Chondrocyte (in vitro differentiated cells): Measurements from ENCODE around the gene PKD1. TPM values are rescaled to one million over a fixed set of nuclear protein-coding genes. Genes with fewer than 3 reads are reported as not detected.
A peak's percentile ranks its signal among the peaks of the same experiment; 100 is the strongest.

ENCODE experiments used
- DNase-seq: peaks from one replicate; pipeline ENCODE4 v3.0.0; 2021; ENCODE audit warnings: mixed read lengths, low spot score
- H3K27ac Mint-ChIP-seq: one replicate; pipeline ENCODE4 v1.8.0; 2021; ENCODE audit warnings: mild to moderate bottlenecking, moderate library complexity, mixed read lengths; ENCODE audit not compliant: unreplicated experiment
- H3K27me3 Mint-ChIP-seq: 2 replicates; pipeline ENCODE4 v1.8.0; 2021; ENCODE audit warnings: low read depth, mixed read lengths
- H3K36me3 Mint-ChIP-seq: 2 replicates; pipeline ENCODE4 v1.8.0; 2021; ENCODE audit warnings: low read depth, mixed read lengths
- H3K4me1 Mint-ChIP-seq: 2 replicates; pipeline ENCODE4 v1.8.0; 2021; ENCODE audit warnings: low read depth, mild to moderate bottlenecking, mixed read lengths
- H3K4me3 Mint-ChIP-seq: one replicate; pipeline ENCODE4 v1.8.0; 2021; ENCODE audit warnings: mild to moderate bottlenecking, moderate library complexity, mixed read lengths; ENCODE audit not compliant: unreplicated experiment
- H3K9me3 Mint-ChIP-seq: 2 replicates; pipeline ENCODE4 v1.8.0; 2021; ENCODE audit warnings: low read depth, mixed read lengths
- CTCF ChIP-seq: fragments of 200-600 bp; sonication (generic); IDR thresholded peaks from 2 replicates; pipeline ENCODE4 v1.5.0; 2021; ENCODE audit warnings: antibody characterized with exemption, mild to moderate bottlenecking, moderate library complexity
- microRNA-seq: library from miRNA; unstranded; fragments of <30 nt; microRNA quantifications from one replicate; pipeline ENCODE4 v1.2.0, GENCODE V29; 2020; ENCODE audit warnings: borderline number of aligned reads
- total RNA-seq: library from RNA; stranded (reverse); gene quantifications from 3 replicates; pipeline ENCODE4 v1.2.1, GENCODE V29; 2021

PKD1 gene
- total RNA-seq, 1 donor from 2014 or later: 230 TPM

GRCh38 chr16:2040041-2040786 lies 95.5 kb downstream of the PKD1 start:
- DNase-seq: no peak
- Mint-ChIP-seq H3K4me1 (peaks cover 63% of the 10 kb centered on the region), H3K27me3 (no peaks in the 10 kb centered on the region), H3K4me3 (no peak overlapping the region), H3K27ac (peak overlapping the region; percentile 92), H3K36me3 (peaks cover 3% of the 10 kb centered on the region), H3K9me3 (no peaks in the 10 kb centered on the region)
- TF ChIP-seq CTCF: no peak

- no peaks in the 10 kb centered on the region for H3K9me3 Mint-ChIP-seq
- H3K4me3 Mint-ChIP-seq: peak overlapping the region; percentile 40
- H3K36me3 Mint-ChIP-seq: peaks cover 3% of the 10 kb centered on the region
- DNase-seq: no peak
- TF ChIP-seq CTCF: no peak
- H3K4me1 Mint-ChIP-seq: peaks cover 70% of the 10 kb centered on the region
- no peaks in the 10 kb centered on the region for H3K27me3 Mint-ChIP-seq
- peak overlapping the region; percentile 92 for H3K27ac Mint-ChIP-seq
Measured at GRCh38 chr16:2039274-2040031, 96.2 kb downstream of the PKD1 start.

Small RNA genes lying within 50 kb of the gene (microRNA-seq; reads per million reads assigned to microRNA genes)
- gene MIR1225: not detected
- not detected for gene MIR3180-5
- not detected for gene MIR4516
- gene MIR6511B1: not detected

Other genes with a start within 250 kb of the PKD1 start
- not detected in 3 replicates for gene HS3ST6, start 217.5 kb downstream of the PKD1 start, total RNA-seq
- gene MSRB1, start 192.7 kb downstream of the PKD1 start, total RNA-seq: 18.3 to 19.1 TPM (median 18.8 TPM) in 3 replicates
- not detected in 3 replicates for gene RPL3L, start 181.2 kb downstream of the PKD1 start, total RNA-seq
- gene NDUFB10, start 176.4 kb downstream of the PKD1 start, total RNA-seq: 97.9 to 131 TPM (median 110 TPM) in 3 replicates
- gene RPS2, start 171.1 kb downstream of the PKD1 start, total RNA-seq: 1,605 to 1,878 TPM (median 1,662 TPM) in 3 replicates
- not detected in 3 replicates for gene RNF151, start 169.0 kb downstream of the PKD1 start, total RNA-seq
- 20.9 to 40.1 TPM (median 21.6 TPM) in 3 replicates for gene TBL3, start 163.8 kb downstream of the PKD1 start, total RNA-seq
- gene NOXO1, start 154.4 kb downstream of the PKD1 start, total RNA-seq: 0.25 to 0.48 TPM (median 0.26 TPM) in 3 replicates
- gene GFER, start 151.7 kb downstream of the PKD1 start, total RNA-seq: 17.0 to 19.7 TPM (median 17.5 TPM) in 3 replicates
- 0.39 to 0.74 TPM (median 0.67 TPM) in 3 replicates for gene SYNGR3, start 145.9 kb downstream of the PKD1 start, total RNA-seq
- gene ZNF598, start 126.1 kb downstream of the PKD1 start, total RNA-seq: 39.0 to 43.4 TPM (median 41.7 TPM) in 3 replicates
- gene NPW, start 116.1 kb downstream of the PKD1 start, total RNA-seq: 1.1 to 3.7 TPM (median 2.5 TPM) in 3 replicates
- gene NHERF2, start 109.0 kb downstream of the PKD1 start, total RNA-seq: 61.5 to 89.4 TPM (median 87.0 TPM) in 3 replicates
- 12.6 to 15.4 TPM (median 14.2 TPM) in 3 replicates for gene NTHL1, start 88.1 kb downstream of the PKD1 start, total RNA-seq
- gene TSC2, start 87.9 kb downstream of the PKD1 start, total RNA-seq: 107 to 158 TPM (median 108 TPM) in 3 replicates
- gene RAB26, start 12.7 kb upstream of the PKD1 start, total RNA-seq: 0.28 to 1.1 TPM (median 0.80 TPM) in 3 replicates
- gene TRAF7, start 19.9 kb upstream of the PKD1 start, total RNA-seq: 62.1 to 71.3 TPM (median 63.4 TPM) in 3 replicates
- 1.3 to 3.6 TPM (median 2.3 TPM) in 3 replicates for gene CASKIN1, start 60.7 kb upstream of the PKD1 start, total RNA-seq
- gene MLST8, start 69.6 kb upstream of the PKD1 start, total RNA-seq: 37.1 to 41.4 TPM (median 39.3 TPM) in 3 replicates
- gene BRICD5, start 75.0 kb upstream of the PKD1 start, total RNA-seq: 5.4 to 7.3 TPM (median 6.9 TPM) in 3 replicates
- gene PGP, start 78.9 kb upstream of the PKD1 start, total RNA-seq: 15.6 to 21.1 TPM (median 16.0 TPM) in 3 replicates
- 18.7 to 25.7 TPM (median 20.7 TPM) in 3 replicates for gene E4F1, start 87.7 kb upstream of the PKD1 start, total RNA-seq
- 0.97 to 1.6 TPM (median 1.2 TPM) in 3 replicates for gene DNASE1L2, start 100.5 kb upstream of the PKD1 start, total RNA-seq
- gene ECI1, start 115.7 kb upstream of the PKD1 start, total RNA-seq: 25.5 to 45.4 TPM (median 44.5 TPM) in 3 replicates
- gene RNPS1, start 132.2 kb upstream of the PKD1 start, total RNA-seq: 109 to 122 TPM (median 111 TPM) in 3 replicates
- gene ABCA3, start 204.8 kb upstream of the PKD1 start, total RNA-seq: 16.3 to 27.3 TPM (median 26.0 TPM) in 3 replicates